Colon (tissue), 2 donors: ENCODE data around the gene CCDC88C.

Source experiments
- FAIRE-seq: peaks from 2 replicates; lab custom pipeline; 2012; peaks lifted over from hg19 to GRCh38; lab: Jason Lieb, UNC
- donor health status: control.
- donor health status: control.

Gene CCDC88C

GRCh38 chr14:91328313-91329050, 89.1 kb downstream of the CCDC88C start:
- FAIRE-seq: no peak

DNA sequence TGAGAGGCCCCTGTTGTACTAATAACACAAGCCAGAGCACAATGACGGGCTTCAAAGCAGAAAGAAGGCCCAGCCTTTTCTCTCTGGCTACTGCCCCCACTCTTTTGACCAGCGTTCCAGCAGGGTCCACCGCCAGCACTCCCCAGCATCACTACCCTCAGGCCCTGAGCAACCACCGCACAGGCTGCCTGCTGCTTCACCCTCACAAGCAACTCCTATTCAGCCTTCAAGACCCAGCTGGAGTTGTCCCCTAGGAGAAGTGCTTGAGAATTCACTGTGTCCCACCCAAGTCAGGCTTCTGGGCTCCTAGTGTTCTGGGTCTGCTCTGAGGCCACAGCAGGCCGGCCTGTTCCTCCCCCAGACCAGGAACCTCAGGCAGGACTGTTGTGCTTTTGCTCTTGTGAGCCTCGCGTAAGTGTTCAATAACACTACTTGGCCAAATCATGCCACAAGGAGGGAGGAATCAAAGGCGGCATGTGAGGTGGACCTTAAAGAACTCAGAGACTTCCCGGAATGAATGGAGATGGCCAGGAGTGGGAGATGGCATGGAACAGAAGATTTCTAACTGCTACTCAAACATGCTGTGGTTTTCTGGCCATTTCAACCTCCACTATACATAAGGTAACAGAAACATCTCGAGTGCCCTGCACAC, 89.8 kb downstream of the CCDC88C start:
- FAIRE-seq: no peak

- no peak for FAIRE-seq
These were observed 90.4 kb downstream of the CCDC88C start for GRCh38 chr14:91327250-91327595.

- no peak for FAIRE-seq
These were observed 90.9 kb downstream of the CCDC88C start for GRCh38 chr14:91326514-91327249.

DNA sequence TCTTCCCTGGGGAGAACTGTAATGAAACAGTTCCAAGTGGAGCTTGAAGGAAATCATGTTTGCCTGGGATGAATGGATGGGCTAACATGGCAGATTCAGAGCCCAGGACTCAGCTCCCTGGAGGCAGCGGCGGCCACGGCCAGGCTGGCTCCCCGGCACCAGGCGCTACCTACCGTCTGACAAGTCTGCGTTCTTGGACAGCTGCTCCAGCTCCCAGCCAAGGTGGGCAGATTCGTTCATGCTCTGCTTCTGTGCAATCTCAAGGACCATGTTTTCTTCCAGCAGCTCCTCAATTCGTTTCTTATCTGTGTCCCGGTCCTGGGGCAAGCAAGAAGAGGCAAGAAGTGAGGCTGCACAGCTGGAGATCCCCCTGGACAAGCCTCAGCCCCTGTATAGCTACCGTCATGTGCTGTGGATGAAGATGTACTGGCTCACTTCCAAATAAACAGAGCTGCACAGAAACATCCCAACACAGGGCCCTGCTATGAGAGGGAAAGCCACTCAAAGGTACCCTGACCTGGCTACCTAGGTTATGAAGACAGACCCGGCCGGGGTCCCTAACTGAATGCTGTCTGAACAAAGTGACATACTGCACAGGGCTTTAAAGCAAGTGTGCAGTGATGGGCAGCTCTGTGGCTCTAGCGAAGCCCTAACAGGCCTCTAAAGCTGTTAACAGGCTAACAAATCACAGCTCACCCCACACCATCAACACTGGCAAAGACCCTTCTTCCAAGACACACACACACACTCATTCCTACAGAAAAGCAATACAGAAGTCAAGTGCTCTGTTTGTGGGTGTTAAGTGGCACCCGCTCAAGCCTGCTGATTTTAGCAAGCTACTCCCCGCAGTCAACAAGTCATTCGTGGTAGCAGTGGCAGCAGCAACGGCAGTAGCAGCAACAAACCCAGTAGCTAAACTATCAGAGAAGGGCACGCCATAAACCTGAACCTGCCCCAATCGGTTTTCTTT, 92.7 kb downstream of the CCDC88C start:
- no peak for FAIRE-seq

- FAIRE-seq: no peak
These were observed 93.7 kb downstream of the CCDC88C start for GRCh38 chr14:91323671-91324605.

DNA sequence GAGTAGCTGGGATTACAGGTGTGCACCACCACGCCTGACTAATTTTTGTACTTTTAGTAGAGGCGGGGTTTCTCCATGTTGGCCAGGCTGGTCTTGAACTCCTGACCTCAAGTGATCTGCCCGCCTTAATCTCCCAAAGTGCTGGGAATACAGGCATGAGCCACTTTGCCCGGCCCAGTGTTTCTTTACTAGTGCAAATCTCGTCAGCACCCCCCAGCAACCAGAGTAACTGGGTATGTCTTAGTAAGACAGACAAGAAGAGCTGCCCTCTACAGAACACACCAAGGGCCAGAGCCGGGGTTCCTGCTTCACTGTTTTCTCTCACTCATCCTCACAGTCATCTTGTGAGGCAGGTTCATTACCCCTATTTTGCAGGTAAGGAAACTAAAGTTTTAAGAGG, 94.6 kb downstream of the CCDC88C start:
- no peak for FAIRE-seq

DNA sequence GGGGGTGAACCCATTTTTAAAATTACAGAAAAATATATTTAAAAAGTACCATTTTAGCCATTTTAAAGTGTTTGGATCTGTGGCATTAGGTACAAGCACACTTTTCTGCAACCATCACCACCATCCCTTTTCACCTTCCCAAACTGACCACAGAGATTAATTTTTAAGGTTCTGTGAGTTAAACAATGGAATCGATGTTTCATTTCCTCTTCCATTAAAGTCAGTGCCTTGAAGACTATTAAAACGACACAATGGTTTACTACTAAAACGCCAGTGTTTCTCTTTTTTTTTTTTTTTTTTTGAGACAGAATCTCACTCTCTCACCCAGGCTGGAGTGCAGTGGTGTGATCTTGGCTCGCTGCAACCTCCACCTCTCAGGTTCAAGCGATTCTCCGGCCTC, 95.0 kb downstream of the CCDC88C start:
- no peak for FAIRE-seq

DNA sequence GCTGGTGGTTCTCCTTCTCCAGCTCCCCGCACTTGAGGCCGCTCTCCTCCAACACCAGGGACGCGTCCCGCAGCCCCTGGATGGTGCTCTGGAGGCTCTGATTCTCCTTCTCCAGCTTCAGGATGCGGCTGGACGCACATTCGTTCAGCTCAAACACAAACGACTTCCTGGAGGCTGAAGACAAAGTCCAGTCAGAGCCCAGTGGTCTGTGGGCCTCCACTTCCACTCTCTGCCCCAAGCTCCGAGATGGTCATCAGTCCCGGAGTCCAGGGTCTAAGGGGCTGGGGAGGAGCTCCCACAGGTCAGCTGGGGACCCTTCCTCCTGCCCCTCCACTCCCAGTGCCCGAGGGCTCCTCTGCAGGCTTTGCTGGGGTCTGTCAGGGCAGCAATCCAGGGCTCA, 96.5 kb downstream of the CCDC88C start:
- no peak for FAIRE-seq

GRCh38 chr14:91320266-91320665, 97.4 kb downstream of the CCDC88C start:
- no peak for FAIRE-seq

DNA sequence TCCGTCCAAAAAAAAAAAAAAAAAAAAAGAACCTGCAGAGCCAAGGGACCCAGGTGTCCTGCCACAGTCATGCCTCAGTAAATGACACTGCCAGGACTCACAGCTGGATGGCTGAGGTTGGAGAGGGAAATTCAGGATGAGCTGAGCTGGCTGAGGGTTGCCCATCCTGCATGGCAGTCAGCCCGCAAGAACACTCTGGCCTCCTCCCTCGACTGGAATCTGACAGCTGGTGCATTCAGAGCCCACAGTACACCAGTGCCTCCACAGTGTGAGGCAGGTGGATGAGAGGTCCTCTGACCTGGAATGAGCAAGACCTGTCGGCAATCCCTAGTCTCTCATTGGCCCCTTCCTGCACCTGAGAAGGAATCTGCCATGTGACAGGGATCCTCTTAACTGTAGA, 98.7 kb downstream of the CCDC88C start:
- FAIRE-seq: no peak

DNA sequence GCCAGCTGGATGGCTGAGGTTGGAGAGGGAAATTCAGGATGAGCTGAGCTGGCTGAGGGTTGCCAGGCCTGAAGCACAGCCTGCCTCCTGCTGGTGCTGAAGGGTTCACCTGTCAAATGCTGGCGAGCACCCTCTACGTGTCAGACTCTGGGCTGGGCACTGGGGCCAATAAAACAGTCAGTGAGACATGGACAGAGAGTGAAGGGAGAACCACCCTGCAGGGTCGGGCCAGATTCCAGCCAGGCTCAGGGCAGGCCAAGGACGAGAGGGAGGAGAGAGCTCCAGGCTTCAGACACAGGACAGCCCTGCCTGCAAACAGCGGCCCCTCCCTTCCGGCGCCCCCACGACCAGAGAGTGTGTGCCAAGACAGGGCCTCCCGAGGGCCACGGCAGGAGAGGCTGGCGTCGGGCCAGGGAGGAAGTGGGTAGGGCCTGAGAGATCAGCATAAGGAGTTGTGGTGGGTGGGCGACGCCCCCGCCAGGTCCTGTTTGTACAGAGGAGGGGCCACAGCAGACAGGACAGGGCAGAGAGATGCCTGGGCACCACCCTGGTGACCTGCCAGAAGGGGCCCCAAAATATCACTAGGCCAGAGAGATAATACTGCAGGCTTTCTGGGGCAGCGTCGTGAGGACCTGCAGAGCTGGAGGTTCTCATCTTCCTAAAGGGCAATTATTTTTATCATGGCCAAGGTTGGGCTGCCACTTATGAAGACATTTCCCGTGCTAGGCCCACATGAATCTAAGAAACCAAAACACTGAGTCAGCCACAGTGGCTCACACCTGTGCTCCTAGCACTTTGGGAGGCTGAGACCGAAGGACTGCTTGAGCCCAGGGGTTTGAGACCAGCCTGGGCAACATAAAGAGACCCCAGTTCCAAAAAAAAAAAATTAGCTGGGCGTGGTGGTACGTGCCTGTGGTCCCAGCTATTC, 100.0 kb downstream of the CCDC88C start:
- no peak for FAIRE-seq

DNA sequence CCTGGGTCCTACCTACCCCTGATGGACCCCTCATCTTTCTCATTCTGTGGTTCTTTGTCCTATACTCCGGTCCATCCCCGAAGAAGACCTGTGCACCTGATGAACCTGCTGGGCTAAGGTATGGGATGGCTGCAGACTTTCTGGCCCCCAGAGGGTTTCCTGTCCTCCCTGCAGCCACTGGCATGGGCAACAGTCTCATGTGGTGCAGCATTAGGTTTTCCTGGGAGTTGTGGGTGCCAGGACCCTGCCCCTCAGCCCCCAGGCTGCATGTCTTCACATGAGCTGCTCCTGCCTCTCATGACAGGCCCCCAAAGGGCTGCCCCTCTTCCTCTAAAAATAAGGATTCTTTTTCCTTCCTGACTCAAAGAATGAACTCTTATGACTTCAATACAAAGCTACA, 100.9 kb downstream of the CCDC88C start:
- FAIRE-seq: no peak

DNA sequence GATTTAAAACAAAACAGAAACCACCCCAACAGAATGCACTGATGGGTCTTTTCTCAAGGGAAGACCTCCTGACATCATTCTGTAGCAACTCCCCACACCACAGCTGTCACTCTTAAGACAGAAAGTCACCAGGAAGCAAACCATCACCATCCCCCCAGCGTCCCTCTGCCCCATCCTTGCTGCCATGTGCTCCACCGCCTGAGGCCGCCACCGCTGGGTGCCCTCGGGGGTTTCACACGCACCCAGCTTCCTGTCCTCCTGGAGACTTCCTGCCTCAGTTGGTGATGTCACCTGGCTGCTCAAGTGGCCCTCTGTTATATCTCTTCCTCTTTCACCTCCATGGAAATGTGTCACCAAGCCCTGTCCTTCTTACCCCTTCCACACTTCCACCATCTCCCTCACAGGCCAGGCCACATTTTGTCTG, 101.8 kb downstream of the CCDC88C start:
- FAIRE-seq: no peak

DNA sequence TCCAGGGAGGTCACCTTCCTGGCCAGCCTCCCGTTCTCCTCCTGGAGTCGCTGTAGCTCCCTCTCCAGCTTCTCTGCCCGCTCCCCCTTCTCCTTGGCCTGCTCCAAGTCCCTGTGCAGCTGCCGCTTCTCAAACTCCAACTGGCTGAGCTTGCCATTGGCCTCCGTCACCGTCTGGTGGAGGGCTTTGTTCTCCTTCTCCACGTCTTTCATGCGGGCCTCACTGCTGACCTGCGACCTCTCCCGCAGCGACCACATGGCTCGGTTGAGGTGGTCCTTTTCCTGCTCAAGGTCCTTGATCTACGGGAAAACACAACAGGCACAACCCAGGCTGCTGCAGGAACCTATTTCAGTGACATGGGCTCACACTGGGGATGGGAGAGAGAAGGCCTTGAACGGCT, 103.8 kb downstream of the CCDC88C start:
- no peak for FAIRE-seq

- no peak for FAIRE-seq
These were observed 104.3 kb downstream of the CCDC88C start for GRCh38 chr14:91313154-91313850.

DNA sequence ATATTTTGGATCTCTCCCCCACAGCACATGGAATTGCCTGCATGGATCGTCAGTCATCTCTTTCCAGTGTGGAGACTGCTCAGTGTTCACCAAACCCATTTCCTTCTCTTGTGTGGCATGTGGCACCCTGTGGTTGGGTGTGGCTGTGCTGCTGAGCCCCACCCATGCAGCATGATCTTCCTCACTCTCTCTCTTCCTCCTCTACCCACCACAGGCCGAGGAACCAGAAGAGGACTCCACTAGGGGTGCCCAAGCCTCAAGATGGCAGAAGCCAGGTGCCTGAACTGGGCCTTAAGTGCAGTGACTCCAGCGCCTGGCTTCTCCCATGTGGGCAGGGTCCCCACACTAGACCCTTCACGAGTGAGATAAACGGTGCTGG, 106.3 kb downstream of the CCDC88C start:
- no peak for FAIRE-seq

GRCh38 chr14:91310606-91311283, 106.9 kb downstream of the CCDC88C start:
- no peak for FAIRE-seq
